ENCODE measurements around the gene TRMU. TPM values are rescaled to one million over a fixed set of nuclear protein-coding genes. Genes with fewer than 3 reads are reported as not detected.
A peak's percentile ranks its signal among the peaks of the same experiment; 100 is the strongest.
"Not testable (repeated sequence)": the region's sequence is repeated elsewhere in the genome, so short reads cannot be mapped to it uniquely, and the experiment has no call there.

The TRMU gene
- polyA plus RNA-seq, 4 donors = 39.9 to 70.5 (median 50.9) TPM

DNA sequence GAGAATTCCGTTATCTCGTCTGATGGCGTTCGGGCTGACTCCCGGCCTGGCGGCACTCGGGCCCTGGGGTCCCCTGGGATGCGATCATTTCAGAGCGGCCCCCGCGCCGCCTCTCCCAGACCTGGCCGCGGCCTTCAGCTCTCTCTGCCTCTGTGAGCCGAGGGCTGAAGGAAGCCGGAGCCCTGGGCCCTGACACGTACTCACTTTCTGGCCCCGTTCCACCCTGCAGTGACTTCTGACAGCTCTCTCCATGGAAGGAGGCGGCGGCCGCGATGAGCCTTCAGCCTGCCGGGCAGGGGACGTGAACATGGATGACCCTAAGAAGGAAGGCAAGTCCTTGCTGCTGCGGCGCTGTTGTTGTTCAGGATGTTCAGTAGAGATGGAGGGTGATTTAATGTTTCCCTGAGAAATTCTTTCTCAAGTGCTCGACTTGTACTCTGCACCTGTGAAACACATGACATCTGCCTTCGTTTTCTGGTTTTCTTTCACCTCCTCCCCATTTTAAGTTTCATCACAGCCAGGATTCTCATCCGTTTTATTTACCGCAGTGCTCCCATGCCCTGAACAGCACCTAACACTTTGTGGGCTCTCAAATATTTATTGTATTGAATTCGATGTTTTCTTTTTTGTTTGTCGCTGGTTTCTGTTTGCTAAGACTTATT is 38.2 kb upstream of the TRMU start:
- DNase-seq (ENCODE audit: low read depth in 4 of 4, low spot score in 2 of 4) = peak in 1 of 4 donors; percentile 2

GRCh38 chr22:46299101-46299500 is 36.4 kb upstream of the TRMU start:
- no peak for DNase-seq (ENCODE audit: low read depth in 4 of 4, low spot score in 2 of 4)

DNA sequence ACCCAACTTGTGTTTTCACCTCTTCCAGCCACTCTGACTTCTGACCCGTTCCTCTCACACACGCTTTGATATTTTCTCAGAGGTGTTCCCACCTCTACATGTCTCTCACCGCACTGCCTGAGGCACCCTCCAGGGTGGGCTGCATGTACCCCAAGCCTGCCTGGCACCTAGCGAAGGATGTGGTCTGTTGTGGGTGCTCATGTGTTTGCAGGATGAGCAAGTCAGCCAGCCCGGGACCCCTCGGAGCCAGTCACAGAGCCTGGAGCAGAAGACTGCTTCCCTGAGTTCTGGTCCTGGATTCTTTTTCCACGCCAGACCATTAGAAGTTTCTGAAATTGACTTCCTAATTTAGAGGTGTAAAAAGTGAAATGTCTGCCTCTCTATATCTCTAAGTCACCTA is 35.0 kb upstream of the TRMU start:
- no peak for DNase-seq (ENCODE audit: low read depth in 4 of 4, low spot score in 2 of 4)

GRCh38 chr22:46303347-46303965 is 32.1 kb upstream of the TRMU start:
- no peak for DNase-seq (ENCODE audit: low read depth in 4 of 4, low spot score in 2 of 4)

GRCh38 chr22:46308283-46308988 is 27.1 kb upstream of the TRMU start:
- DNase-seq (ENCODE audit: low read depth in 4 of 4, low spot score in 2 of 4) = no peak

DNA sequence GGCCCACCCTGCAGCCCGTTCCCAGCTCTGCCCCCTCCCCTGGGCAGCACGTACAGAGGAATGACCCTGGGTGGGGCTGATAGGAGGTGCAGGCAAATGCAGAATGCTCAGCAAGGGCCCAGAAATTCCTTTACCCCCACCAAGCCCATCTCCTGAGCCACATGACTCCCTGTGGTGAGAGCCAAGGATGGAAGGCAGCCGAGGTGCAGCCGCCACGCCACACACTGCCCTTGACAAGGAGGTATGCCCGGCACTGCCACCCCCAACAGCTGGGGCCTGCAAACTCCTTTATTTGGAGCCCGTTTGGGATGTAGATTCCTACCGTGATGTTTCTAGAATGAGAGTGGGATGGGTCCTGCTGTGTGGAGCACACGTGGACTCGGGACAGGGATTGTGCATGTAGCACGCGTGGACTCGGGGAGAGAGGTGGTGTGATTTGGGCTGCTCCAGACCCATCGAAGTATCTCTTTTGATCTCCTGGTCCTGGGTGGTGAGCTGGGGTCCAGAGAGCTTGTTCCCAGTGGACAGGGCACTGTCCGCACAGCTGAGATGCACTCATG is 25.9 kb upstream of the TRMU start:
- DNase-seq (ENCODE audit: low read depth in 4 of 4, low spot score in 2 of 4) = no peak

DNA sequence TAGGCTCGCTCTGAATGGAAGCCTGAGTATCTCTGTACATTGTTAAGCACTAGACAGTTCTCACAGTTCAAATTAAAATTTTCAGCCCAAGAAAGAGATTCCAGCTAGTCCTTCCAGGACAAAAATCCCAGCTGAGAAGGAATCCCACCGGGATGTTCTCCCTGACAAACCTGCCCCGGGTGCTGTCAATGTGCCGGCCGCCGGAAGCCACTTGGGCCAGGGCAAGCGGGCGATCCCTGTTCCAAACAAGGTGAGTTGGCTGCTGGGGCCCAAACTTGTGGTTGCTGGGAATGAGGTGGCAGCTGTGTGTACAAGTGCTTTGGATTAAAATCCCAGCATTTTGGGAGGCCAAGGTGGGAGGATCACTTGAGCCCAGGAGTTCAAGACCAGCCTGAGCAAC is 23.5 kb upstream of the TRMU start:
- DNase-seq (ENCODE audit: low read depth in 4 of 4, low spot score in 2 of 4) = no peak

DNA sequence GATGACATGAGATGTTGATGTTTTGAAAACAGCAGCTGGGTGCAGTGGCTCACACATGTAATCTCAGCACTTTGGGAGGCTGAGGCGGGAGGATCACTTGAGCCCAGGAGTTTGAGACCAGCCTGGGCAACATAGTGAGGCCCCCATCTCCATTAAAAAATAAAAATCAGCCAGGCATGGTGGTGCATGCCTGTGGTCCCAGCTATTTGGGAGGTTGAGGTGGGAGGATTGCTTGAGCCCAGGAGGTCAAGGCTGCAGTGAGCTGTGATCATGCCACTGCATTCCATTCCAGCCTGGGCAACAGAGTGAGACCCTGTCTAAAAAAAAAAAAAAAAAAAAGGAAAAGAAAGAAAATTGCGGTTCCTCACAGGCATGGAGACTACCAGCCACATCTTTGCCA is 22.7 kb upstream of the TRMU start:
- DNase-seq (ENCODE audit: low read depth in 4 of 4, low spot score in 2 of 4) = not testable (repeated sequence)

- no peak for DNase-seq (ENCODE audit: low read depth in 4 of 4, low spot score in 2 of 4)
Measured at GRCh38 chr22:46315976-46316375, 19.5 kb upstream of the TRMU start.

DNA sequence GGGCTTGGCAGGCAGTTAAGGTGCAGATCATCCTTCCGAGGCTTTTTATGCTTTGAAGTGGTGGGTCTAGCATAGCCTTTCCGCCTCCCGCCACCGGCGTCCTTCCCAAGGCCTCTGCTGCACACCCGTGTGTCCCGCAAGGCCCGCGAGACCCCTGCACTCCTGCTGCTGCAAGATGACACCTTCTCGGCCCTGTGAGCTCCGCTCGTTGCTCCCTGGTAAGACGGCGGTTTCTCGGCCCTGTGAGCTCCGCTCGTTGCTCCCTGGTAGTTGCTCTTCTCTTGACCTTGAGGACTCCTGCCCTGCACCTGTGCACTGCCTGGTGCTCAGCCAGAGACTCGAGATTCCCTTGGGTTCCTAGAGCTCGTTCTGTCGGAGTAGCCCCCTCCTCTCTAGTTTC is 17.9 kb upstream of the TRMU start:
- no peak for DNase-seq (ENCODE audit: low read depth in 4 of 4, low spot score in 2 of 4)

GRCh38 chr22:46318576-46318975 is 16.9 kb upstream of the TRMU start:
- no peak for DNase-seq (ENCODE audit: low read depth in 4 of 4, low spot score in 2 of 4)

DNA sequence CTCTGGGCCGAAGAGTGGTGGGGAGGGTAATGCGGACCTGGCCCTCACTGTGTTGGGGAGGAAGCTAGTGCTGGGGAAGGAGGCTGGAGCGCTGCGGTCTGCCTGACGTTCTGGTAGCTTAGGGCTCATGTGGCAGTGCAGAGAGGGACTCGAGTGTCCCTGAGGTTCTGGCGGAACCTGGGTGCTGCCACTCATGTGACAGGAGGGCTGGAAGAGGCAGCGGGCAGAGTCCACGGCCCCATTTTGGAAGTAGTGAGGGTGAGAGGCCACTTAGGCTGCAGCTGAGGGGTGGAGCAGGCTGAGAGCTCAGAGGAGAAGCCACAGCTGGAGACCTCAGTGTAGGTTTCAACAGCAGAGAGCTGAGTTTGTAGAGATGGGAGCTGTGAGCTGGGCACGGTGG is 16.2 kb upstream of the TRMU start:
- DNase-seq (ENCODE audit: low read depth in 4 of 4, low spot score in 2 of 4) = no peak

DNA sequence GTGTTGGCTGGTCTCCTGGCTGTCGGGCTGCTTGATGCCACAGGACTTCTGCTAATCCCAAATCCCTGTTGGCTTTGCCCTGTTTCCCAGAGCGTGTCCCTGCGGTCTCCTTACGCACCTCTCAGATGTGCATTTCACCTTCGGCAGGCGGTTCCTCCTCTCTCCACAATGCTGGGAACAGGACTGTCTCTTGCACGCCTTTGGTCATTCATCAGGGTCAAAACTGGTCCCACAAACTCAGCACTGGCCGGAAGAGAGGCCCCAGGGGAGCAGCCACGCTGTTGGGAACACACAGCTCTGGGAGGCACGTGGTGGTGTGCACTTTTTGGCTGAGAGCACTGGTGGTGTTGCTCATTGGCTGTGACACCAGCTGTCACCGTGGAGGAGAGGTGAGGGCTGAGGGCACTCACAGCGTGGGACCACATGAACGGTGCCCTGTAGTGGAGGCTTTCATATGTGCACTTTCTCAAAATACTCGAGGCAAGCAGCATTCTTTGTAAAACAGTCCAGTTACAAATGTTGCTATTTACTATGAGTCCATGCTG is 15.3 kb upstream of the TRMU start:
- DNase-seq (ENCODE audit: low read depth in 4 of 4, low spot score in 2 of 4) = no peak

DNA sequence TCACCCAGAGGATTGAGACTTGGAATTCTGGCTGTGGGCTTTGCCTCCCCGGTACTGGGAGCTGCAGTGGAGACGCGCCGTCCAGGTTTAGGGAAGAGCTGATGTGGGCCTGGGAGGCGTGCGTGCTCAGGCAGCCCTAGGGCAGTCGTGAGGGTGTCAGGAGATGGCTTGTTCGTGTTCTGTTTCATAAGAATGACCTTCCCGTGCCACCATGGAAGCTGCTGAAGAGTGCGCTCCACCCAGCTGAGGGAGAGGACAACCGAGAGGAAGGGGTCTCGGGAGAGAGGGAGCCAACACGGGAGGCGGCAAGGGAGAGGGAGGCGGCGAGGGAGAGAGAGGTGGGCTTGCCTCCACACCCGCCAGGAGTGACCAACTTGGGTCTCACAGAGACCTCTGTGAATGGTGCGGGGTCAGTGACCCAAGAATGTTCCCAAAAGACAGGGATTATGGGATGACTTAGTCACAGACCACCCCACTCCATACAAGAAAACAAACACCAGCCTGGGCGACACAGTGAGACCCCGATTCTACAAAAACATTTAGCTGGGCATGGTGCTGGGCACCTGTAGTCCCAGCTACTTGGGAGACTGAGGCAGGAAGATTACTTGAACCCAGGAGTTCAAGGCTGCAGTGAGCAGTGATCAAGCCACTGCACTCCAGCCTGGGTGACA is 14.7 kb upstream of the TRMU start:
- no peak for DNase-seq (ENCODE audit: low read depth in 4 of 4, low spot score in 2 of 4)

DNA sequence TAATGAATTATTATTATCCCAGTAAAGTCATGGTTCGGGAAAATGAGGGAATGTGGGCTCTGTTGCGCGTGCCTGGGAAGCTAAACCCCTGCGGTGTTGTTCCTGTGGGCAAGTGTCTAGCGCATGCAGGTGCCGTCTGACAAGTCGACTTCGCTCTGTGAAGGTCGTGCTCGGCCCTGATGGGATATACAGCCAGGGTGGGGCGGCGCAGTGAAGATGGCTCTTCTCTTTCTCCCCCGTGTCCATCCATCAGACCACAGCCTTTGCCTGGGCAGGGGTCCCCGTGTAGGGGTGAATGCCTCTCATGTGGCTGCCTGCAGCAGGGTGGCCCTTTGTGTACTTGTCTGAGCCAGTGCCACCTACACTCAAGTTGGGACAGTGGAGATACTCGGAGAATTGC is 12.8 kb upstream of the TRMU start:
- no peak for DNase-seq (ENCODE audit: low read depth in 4 of 4, low spot score in 2 of 4)

DNA sequence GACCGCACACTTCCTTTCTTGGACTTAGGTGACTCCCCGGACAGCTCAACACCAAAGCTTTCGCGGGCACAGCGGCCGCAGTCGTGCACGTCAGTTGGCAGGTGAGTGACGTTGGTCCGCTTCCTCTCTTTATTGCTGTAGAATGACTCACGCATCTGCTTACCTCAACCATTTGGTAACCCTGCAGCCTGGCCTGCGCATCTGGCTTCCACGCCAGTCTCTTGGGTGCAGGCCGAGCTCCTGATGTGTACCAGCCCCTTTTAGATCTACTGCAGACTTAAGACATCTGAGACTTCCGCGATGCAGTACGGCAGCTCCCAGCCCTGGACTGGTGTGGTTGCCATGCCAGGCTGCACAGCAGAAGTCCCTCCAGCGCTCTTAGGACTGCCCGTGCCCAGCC is 12.4 kb upstream of the TRMU start:
- DNase-seq (ENCODE audit: low read depth in 4 of 4, low spot score in 2 of 4) = no peak

GRCh38 chr22:46326066-46326680 is 9.3 kb upstream of the TRMU start:
- no peak for DNase-seq (ENCODE audit: low read depth in 4 of 4, low spot score in 2 of 4)

- DNase-seq (ENCODE audit: low read depth in 4 of 4, low spot score in 2 of 4) = no peak
Measured at GRCh38 chr22:46327691-46328465, 7.6 kb upstream of the TRMU start.

GRCh38 chr22:46328797-46329196 is 6.7 kb upstream of the TRMU start:
- no peak for DNase-seq (ENCODE audit: low read depth in 4 of 4, low spot score in 2 of 4)

GRCh38 chr22:46329616-46330015 is 5.9 kb upstream of the TRMU start:
- DNase-seq (ENCODE audit: low read depth in 4 of 4, low spot score in 2 of 4) = no peak
